ENCODE data around the gene RAP2C.

The RAP2C gene

GRCh38 chrX:132219343-132219768, at the start of gene RAP2C:
TSS of gene RAP2C (minus strand) at chrX:132219447. CDS start at chrX:132217268, 2,179 bp downstream.
- DNase-seq (ENCODE audit: low read depth) = no peak

- no peak for DNase-seq (ENCODE audit: low read depth)
Measured at GRCh38 chrX:132267392-132267791, 48.1 kb upstream of the RAP2C start.

GRCh38 chrX:132266583-132267355, 47.5 kb upstream of the RAP2C start:
- DNase-seq (ENCODE audit: low read depth) = peak; percentile 4

GRCh38 chrX:132263127-132263526, 43.9 kb upstream of the RAP2C start:
- no peak for DNase-seq (ENCODE audit: low read depth)

- DNase-seq (ENCODE audit: low read depth) = no peak
Measured at GRCh38 chrX:132258509-132258908, 39.3 kb upstream of the RAP2C start.

GRCh38 chrX:132257116-132257515, 37.9 kb upstream of the RAP2C start:
- DNase-seq (ENCODE audit: low read depth) = no peak

- DNase-seq (ENCODE audit: low read depth) = no peak
Measured at GRCh38 chrX:132236121-132236520, 16.9 kb upstream of the RAP2C start.

- no peak for DNase-seq (ENCODE audit: low read depth)
Measured at GRCh38 chrX:132235488-132235887, 16.2 kb upstream of the RAP2C start.

GRCh38 chrX:132231587-132231986, 12.3 kb upstream of the RAP2C start:
- no peak for DNase-seq (ENCODE audit: low read depth)

GRCh38 chrX:132227383-132228112, 8.3 kb upstream of the RAP2C start:
- no peak for DNase-seq (ENCODE audit: low read depth)

GRCh38 chrX:132226169-132226568, 6.9 kb upstream of the RAP2C start:
- no peak for DNase-seq (ENCODE audit: low read depth)

- peak; percentile 35 for DNase-seq (ENCODE audit: low read depth)
Measured at GRCh38 chrX:132218100-132218812, 991 bp downstream of the RAP2C start.

- no peak for DNase-seq (ENCODE audit: low read depth)
Measured at GRCh38 chrX:132217203-132218073, 1.8 kb downstream of the RAP2C start.

- DNase-seq (ENCODE audit: low read depth) = no peak
Measured at GRCh38 chrX:132216806-132217202, 2.4 kb downstream of the RAP2C start.

- DNase-seq (ENCODE audit: low read depth) = no peak
Measured at GRCh38 chrX:132216283-132216682, 3.0 kb downstream of the RAP2C start.

- DNase-seq (ENCODE audit: low read depth) = no peak
Measured at GRCh38 chrX:132214518-132214917, 4.7 kb downstream of the RAP2C start.

GRCh38 chrX:132209527-132209926, 9.7 kb downstream of the RAP2C start:
- DNase-seq (ENCODE audit: low read depth) = no peak

- DNase-seq (ENCODE audit: low read depth) = no peak
Measured at GRCh38 chrX:132208422-132208821, 10.8 kb downstream of the RAP2C start.

GRCh38 chrX:132207996-132208395, 11.3 kb downstream of the RAP2C start:
- DNase-seq (ENCODE audit: low read depth) = no peak

GRCh38 chrX:132206259-132206658, 13.0 kb downstream of the RAP2C start:
- DNase-seq (ENCODE audit: low read depth) = no peak

GRCh38 chrX:132204629-132205028, 14.6 kb downstream of the RAP2C start:
- no peak for DNase-seq (ENCODE audit: low read depth)

- no peak for DNase-seq (ENCODE audit: low read depth)
Measured at GRCh38 chrX:132200976-132201375, 18.3 kb downstream of the RAP2C start.
